ENCODE measurements around the gene GSE1.

Gene GSE1

DNA sequence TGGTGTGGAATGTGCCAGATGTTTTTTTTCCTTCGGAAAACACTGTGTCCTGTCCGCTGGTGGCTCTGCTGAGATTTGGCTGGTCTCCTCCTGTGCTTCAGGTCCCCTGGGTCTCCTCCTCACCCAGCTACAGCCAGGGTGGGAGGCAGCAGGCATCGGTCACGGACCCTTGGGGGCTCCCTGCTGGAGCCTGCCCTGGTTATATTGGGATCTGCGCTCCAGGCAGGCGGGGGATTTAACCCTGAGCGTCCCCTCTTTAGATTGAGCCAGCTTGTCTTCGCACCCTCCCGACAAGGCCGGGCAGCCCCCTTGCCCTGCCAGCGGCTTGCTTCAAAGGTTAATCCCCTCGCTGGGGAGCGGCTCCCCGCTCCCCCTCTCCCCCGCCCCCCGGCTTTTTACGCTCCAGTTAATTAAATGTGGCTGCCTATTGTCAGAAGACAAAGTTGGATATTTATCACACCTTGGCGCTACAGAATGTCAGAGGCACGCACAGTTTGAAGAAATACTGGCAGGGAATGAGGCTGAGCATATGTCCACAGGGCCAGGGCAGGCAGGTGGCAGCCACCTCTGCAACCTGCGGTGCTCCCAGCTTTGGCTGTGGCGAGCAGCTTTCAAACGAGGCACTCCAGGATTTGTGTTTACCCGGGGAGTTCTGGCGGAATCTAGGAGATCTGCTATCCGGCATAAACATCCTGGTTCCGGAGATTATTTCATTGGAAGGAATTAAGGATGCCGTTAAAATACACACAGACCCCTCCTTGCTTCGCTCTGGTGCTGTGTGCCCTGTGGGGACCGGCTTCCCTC, 38.2 kb upstream of the GSE1 start:
- no peak for DNase-seq

DNA sequence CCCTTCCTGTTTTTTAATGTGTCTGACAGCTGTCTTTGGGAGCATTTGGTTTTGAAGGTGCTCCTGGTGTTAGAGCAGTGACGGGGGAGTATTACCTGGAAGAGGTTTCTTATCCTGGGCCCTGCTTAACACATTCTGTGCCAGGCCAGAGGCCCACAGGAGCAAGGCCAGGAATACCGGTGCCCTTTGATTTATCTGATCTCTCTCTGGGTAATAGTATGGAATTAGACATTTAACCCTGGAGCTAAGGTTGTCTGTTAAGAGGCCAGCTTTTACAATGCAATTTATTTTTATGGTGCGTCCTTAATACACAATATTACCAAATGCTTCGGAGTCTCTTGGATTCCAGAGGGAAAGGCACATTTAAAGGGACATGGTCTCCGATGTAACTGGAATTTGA, 37.2 kb upstream of the GSE1 start:
- DNase-seq = no peak

GRCh38 chr16:85576944-85577343, 36.2 kb upstream of the GSE1 start:
- no peak for DNase-seq

GRCh38 chr16:85577899-85578598, 35.1 kb upstream of the GSE1 start:
- DNase-seq = no peak

- DNase-seq = no peak
Measured at GRCh38 chr16:85578599-85578948, 34.5 kb upstream of the GSE1 start.

DNA sequence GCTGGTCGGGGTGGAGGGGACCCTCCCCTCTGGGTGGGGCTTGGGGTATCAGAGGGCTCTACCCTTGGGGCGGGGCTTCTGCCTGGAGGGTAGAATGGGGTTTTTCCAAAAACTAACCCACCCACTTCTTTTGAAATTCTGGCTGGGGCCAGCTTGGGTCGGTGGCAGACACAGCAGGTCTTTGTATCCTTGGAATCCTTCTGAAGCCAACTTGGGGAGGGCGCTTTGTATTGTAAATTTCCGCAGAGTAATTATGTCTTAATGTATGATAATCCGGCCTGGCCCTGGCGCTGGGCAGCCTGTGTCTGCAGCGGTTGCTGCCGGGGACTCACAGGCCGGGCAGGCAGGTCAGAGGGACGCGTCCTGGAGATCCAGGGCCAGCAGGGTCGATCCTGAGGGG, 33.9 kb upstream of the GSE1 start:
- no peak for DNase-seq

GRCh38 chr16:85579923-85580580, 33.1 kb upstream of the GSE1 start:
- DNase-seq = no peak

DNA sequence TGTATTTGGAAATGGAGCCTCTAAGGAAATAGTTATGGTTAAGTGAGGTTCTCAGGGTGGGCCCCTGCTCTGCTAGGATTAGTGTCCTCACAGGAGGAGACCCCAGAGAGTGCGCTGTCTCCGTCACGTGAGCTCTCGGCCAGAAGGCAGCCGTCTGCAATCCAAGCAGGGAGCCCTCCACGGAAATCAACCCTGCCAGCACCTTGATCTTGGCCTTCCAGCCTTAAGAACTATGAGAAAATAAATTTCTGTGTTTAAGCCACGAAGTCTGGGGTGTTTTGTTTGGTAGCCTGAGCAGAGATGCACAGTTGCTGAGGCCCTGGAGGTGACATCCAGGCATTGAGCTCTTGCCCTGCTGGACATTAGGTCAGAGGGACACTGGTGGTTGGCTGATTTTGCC, 32.4 kb upstream of the GSE1 start:
- no peak for DNase-seq

DNA sequence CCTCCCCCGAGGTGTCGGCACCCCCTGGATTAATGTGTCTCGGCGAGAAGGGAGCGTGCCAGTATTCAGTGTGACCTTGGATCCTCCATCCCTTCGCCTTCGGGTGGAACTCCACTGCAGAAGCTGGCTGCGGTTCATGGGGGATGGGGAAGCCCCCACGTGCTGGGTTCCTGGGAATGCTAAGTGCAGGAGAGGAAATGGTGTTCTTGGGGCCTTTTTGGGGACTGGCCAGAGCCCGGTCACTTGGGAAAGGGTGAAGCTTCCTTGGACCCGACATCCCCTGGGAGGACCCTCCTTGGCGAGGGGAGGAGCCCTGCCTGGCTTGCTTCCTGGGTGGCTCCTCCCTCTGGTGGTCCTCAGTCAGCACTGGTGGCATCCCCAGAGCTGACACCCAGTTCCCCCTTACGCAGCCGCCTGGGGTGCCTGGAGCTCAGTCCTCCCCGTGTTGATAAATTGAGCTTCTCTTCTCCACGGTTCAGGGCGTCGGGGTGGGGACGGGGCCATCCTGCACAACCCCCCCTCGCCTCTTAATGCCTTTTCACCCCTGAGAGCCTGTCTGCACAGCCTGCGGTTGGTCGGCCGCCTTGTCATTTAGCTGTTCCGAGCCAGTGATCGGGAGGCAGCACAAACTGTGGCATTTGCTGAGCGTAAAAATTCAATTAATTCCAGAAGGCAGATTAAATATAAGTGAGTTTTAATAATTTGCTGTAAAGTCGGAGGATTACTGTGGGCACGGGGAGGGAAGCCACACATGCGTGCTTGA, 30.7 kb upstream of the GSE1 start:
- DNase-seq = no peak

- no peak for DNase-seq
Measured at GRCh38 chr16:85583491-85584181, 29.5 kb upstream of the GSE1 start.

GRCh38 chr16:85584267-85584666, 28.9 kb upstream of the GSE1 start:
- no peak for DNase-seq

GRCh38 chr16:85584819-85585282, 28.3 kb upstream of the GSE1 start:
- DNase-seq = no peak

- no peak for DNase-seq
Measured at GRCh38 chr16:85585711-85586110, 27.4 kb upstream of the GSE1 start.

GRCh38 chr16:85586380-85587104, 26.6 kb upstream of the GSE1 start:
- DNase-seq = no peak

DNA sequence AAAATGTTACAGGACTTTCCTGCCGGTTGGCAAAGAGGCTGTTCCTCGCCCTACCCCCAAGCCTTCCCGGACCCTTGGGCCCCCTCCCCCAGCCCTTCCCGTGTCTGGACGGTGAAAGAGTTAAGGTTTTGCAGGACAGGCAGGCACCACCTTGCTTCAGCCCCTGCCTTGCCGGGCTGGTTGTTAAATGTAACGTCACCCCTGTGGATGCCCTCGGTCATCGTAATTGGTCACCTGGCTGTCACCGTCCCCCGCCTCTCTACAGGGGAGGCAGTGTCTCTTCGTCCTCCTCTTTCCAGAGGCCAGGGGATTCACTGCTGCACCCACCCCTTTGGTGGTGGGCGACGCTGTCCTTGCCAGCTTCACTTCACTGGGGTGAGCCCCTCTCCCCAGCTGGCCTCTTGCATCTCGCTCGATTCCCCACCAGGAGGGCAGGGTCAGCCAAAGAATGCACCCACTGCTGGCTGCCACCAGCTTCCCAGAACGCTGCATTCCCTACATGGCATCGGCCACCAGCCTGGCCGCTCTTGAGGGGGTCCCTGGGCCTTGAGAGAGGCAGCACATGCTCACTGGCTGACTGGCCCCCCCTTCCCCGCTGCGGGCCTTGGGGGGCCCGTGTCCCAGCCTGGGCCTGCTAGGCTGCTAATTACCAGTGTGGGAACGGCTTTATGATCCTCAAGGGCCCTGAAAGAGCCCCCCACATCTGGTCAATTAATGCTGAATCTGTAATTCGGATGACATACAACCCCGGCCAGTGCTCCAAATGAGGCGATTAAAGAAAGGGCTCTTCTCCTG, 25.2 kb upstream of the GSE1 start:
- no peak for DNase-seq

DNA sequence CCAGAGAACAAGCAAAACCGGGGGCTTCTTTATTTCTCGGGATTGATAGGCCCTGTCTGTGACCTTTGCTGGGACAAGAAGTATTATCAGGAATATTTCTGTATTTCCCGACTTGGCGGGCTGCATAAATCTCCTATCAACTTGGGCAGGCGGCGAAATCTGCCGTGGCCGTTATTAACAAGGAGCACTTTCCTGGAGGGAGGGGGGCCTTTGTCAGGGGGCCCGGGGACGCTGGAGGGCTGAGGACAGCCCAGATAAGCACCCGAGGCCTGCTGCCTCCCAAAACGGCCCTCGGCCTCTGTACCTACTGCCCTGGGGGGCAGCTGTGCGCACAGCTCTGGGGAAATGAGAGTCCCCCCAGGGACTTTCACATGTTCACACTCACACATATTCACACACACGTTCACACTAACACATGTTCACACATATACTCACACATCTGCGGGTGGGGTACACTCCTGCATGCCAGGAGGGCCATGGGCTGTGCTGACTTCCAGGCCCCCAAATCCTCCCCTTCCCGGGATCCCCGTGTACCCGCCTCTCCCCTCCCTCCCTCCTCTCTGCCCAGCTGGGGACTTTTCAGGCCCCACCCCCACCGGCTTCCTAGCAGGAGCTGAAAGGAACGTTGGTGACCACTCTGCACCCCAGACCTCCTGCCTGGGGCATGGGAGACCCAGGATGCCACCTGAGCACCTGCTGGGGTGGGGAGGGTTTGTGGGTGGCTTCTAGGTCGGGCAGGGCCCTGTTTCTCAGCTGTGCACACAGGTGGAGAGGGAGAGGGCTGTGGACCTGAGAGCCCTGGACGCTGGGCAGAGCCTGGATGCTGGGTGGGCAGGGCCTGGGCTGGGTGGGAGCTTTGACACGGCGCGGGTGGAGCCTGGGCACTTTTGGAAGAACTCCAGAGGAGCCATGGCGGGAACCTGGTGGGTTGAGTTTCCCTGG, 24.3 kb upstream of the GSE1 start:
- no peak for DNase-seq

GRCh38 chr16:85589688-85590505, 23.2 kb upstream of the GSE1 start:
- DNase-seq = no peak

DNA sequence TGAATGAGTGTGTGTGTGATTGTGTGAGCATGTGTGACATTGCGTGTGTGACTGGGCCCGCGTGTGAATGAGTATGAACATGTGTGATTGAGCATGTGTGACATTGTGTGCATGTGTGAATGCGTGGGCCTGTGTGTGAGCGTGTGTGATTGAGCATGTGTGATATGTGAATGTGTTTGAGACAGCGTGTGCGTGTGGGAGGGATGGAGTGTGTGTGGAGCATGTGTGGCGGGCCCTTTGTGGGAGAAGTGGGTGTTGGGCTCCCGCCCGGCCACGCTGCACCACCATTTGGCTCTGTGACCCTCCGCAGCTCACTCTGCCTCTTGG, 22.7 kb upstream of the GSE1 start:
- DNase-seq = no peak

GRCh38 chr16:85591381-85591780, 21.7 kb upstream of the GSE1 start:
- DNase-seq = no peak

Data from CD4-positive, alpha-beta T cell treated with Interleukin-10 for 1 hour (primary cell).